ENCODE results near the gene PNPLA5. TPM values are rescaled to one million over a fixed set of nuclear protein-coding genes. Genes with fewer than 3 reads are reported as not detected.

The PNPLA5 gene
- total RNA-seq, 4 donors from 2014 or later = 2.5 to 13.5 (median 4.7) TPM

GRCh38 chr22:43926349-43926710, 34.5 kb upstream of the PNPLA5 start:
- peak overlapping the region; percentile 39 for H3K27ac ChIP-seq
- peaks cover 38% of the 10 kb centered on the region for H3K4me1 ChIP-seq
- peaks cover 6% of the 10 kb centered on the region for H3K27me3 ChIP-seq
- H3K4me3 ChIP-seq = no peak overlapping the region
- WGBS = 57% methylated on average over 1 of the region's 1 CpG
- TF ChIP-seq CTCF (IDR thresholded peaks at IDR 0.05) (no peak), POLR2A (IDR thresholded peaks at IDR 0.05) (no peak), EP300 (IDR thresholded peaks at IDR 0.05) (no peak), POLR2AphosphoS5 (IDR thresholded peaks at IDR 0.05) (no peak)
- no peak for DNase-seq (ENCODE audit: low spot score in 2 of 2)
- H3K9me3 ChIP-seq = no peaks in the 10 kb centered on the region
- no peaks in the 10 kb centered on the region for H3K36me3 ChIP-seq

GRCh38 chr22:43925433-43926348, 33.9 kb upstream of the PNPLA5 start:
- H3K4me1 ChIP-seq = peaks cover 37% of the 10 kb centered on the region
- peak overlapping the region; percentile 39 for H3K27ac ChIP-seq
- no peak overlapping the region for H3K4me3 ChIP-seq
- no peak for TF ChIP-seq EP300 (IDR thresholded peaks at IDR 0.05)
- no peak for TF ChIP-seq CTCF (IDR thresholded peaks at IDR 0.05)
- TF ChIP-seq POLR2AphosphoS5 (IDR thresholded peaks at IDR 0.05) = no peak
- TF ChIP-seq POLR2A (IDR thresholded peaks at IDR 0.05) = no peak
- H3K9me3 ChIP-seq = no peaks in the 10 kb centered on the region
- no peak for DNase-seq (ENCODE audit: low spot score in 2 of 2)
- 53% methylated on average over 5 of the region's 6 CpGs for WGBS
- peaks cover 6% of the 10 kb centered on the region for H3K27me3 ChIP-seq
- H3K36me3 ChIP-seq = no peaks in the 10 kb centered on the region

GRCh38 chr22:43924877-43925276, 33.1 kb upstream of the PNPLA5 start:
- peak overlapping the region; percentile 39 for H3K27ac ChIP-seq
- H3K27me3 ChIP-seq = peaks cover 10% of the 10 kb centered on the region
- TF ChIP-seq EP300 (IDR thresholded peaks at IDR 0.05) (no peak), POLR2AphosphoS5 (IDR thresholded peaks at IDR 0.05) (no peak), POLR2A (IDR thresholded peaks at IDR 0.05) (no peak), CTCF (IDR thresholded peaks at IDR 0.05) (no peak)
- WGBS = 75% methylated on average over 7 of the region's 7 CpGs
- H3K4me3 ChIP-seq = no peak overlapping the region
- DNase-seq (ENCODE audit: low spot score in 2 of 2) = no peak
- H3K36me3 ChIP-seq = no peaks in the 10 kb centered on the region
- peaks cover 37% of the 10 kb centered on the region for H3K4me1 ChIP-seq
- no peaks in the 10 kb centered on the region for H3K9me3 ChIP-seq

- TF ChIP-seq POLR2AphosphoS5 (IDR thresholded peaks at IDR 0.05) = no peak
- H3K27me3 ChIP-seq = peaks cover 13% of the 10 kb centered on the region
- H3K27ac ChIP-seq = peak within 1 kb of the TSS; percentile 21
- H3K9me3 ChIP-seq = no peaks in the 10 kb centered on the region
- no peaks in the 10 kb centered on the region for H3K36me3 ChIP-seq
- H3K4me3 ChIP-seq = peak within 1 kb of the TSS; percentile 61
- WGBS = no CpG with 5 or more reads among the region's 100 CpGs
- DNase-seq (ENCODE audit: low spot score in 2 of 2) = peak; percentile 92 to 93
- H3K4me1 ChIP-seq = peaks cover 44% of the 10 kb centered on the region
Measured at GRCh38 chr22:43923631-43924464, 32.0 kb upstream of the PNPLA5 start, which contains the start of gene PNPLA3. Gene PNPLA3, plus strand, starts transcription at chr22:43923805. Its CDS starts 107 bp downstream, at chr22:43923912.

- Histone ChIP-seq H3K4me1 (peaks cover 45% of the 10 kb centered on the region), H3K36me3 (no peaks in the 10 kb centered on the region), H3K4me3 (peak overlapping the region; percentile 61), H3K27me3 (peaks cover 13% of the 10 kb centered on the region), H3K9me3 (no peaks in the 10 kb centered on the region), H3K27ac (no peak overlapping the region)
- WGBS = 0% methylated on average over 7 of the region's 13 CpGs
- DNase-seq (ENCODE audit: low spot score in 2 of 2) = no peak
- TF ChIP-seq POLR2AphosphoS5 (IDR thresholded peaks at IDR 0.05) (no peak), POLR2A (IDR thresholded peaks at IDR 0.05) (no peak), CTCF (IDR thresholded peaks at IDR 0.05) (no peak), EP300 (IDR thresholded peaks at IDR 0.05) (no peak)
Measured at GRCh38 chr22:43923191-43923590, 31.4 kb upstream of the PNPLA5 start.
